GM10847 (cell line): ENCODE results near the gene DERA.

Source experiments
- POLR2A ChIP-seq: IDR thresholded peaks from 2 replicates; pipeline ENCODE4 v1.6.1; 2011; ENCODE audit not compliant: insufficient read length; ENCODE audit errors: extremely low read depth

DERA gene

DNA sequence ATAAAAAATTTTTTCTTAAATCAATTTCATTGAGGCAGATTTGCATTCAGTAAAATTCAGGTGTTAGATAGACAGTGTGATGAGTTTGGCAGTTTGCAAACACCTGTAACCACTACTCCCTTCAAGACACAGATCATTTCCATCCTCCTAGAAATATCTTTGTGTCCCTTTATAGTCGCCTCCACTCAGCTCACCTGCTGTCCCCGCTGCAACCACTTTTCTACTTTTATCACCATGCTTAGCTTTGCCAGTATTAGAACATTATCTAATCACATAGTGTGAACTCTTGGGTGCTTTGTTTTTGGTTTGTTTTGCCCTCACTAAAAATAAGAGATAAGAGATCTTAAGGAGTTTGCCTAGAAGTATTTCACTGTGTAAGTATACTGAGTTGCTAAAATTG, 73.8 kb downstream of the DERA start:
- no peak for TF ChIP-seq POLR2A

DNA sequence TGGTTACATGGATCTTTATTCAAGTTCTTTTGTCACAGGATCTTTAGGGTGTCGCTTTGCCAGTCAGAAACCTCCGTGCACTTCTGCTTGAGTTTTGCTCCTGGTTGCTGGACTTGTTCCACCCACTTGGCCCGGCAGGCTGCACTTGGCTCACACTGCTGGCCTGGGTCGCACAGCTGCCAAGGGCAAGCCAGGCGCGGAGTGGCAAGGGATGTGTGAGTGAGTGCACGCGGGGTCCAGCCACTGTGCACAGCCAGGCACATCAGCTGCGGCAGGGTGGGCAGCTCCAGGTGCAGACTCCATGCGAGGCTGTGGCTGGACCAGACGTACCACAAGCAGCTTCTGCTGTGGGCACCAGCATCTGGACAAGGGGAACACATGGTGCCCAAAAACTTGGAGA, 76.6 kb downstream of the DERA start:
- no peak for TF ChIP-seq POLR2A

DNA sequence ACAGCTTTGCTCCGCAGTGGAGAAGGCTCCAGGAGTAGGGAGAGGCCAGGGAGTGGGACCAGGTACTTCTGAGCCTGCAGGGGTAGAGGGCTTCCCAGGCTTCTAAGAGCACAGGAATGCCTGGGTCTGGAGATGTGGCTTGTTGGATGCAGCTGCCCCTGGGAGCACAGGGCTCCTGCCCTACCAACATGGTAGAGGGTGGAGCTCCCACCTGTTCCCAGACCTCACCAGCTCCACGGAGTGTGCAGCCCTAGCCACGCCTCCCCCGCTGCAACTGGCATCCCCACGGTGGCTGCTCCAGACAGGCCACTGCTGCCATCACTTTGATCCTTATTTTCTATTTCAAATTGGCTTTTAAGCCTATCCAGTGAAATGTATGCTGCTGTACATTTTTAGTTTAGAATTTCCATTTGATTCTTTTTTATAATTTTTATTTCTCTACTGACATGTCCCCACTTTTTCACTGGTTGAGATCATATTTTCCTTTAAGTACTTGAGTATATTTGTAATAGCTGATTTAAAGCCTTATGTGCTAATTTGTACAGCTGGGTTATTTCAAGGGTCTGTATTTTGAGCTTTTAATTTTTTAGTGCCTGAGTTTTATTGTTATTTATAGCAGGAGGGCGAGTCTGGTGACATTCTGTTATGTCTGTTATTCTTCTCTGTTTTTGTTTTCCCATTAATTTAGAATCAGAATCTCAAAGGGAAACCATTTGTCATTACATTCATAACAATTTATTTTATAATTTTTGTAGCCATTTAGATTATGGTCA, 78.0 kb downstream of the DERA start:
- no peak for TF ChIP-seq POLR2A

DNA sequence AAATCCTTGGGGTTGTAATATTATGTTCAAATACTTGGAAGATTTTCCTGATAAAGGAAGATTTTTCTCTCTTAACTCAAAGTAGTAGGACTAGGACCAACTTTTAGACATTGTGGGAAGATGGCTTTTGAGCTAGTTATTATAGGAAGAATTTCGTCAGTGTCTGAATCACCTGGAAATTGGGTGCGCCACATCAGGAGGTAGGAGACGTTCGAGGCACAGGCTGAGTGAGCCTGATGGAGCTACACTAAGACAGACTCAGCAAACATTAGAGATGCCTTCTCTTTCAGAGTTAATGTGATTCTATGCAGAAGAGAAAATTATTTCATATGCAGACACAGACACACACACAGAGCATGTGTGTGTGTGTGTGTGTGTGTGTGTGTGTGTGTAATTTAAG, 84.7 kb downstream of the DERA start:
- no peak for TF ChIP-seq POLR2A

DNA sequence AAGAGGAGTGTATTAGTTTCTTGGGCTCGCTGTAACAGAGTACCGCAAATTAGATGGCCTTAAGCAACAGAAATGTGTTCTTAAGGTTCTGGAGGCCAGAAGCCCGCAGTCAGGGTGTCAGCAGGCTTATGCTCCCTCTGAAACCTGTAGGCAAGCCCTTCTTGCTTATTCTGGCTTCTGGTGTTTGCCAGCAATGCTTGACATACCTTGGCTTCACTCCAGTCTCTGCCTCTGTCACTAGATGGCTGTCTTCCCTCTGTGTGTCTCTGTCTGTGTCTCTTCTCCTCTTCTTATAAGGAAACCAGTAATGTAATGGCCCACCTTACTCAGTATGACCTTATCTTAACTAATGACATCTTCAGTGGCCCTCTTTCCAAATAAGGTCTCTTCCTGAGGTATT, 85.1 kb downstream of the DERA start:
- no peak for TF ChIP-seq POLR2A

DNA sequence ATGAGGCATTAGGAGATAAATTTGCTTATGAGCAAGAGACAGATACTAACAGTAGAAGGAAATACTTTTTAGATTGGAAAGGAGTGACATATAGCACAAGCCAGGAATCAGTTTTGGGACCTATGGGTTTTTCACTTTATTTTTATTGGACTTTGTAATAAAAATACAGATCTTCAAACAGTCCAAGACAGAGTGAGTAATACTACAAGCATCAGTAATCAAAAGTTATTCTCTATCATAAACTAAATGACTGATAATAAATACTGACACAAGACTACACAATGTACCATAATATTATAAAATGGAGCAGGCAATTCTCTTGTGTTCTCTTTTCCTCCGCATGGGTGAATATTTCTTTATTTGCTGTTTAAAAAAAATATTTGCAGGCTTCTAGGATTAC, 85.8 kb downstream of the DERA start:
- TF ChIP-seq POLR2A = no peak

DNA sequence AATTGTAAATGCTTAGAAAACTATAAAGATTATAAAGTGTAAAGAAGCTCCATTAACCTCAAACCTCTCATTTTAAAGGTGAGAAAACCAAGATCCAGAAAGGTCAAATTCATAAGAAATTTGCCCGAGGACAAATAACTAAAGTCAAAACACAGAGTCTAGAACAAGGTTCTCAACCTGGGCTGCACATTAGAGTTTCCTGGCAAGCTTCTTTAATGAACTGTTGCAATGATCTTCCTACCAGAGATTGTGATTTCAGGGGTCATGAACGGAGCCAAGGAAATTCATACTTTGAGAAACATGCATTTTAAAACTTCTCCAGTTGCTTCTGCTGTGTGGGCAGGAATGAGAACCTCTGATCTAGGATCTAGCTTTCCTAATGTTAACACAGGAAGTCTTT, 86.8 kb downstream of the DERA start:
- TF ChIP-seq POLR2A = no peak

DNA sequence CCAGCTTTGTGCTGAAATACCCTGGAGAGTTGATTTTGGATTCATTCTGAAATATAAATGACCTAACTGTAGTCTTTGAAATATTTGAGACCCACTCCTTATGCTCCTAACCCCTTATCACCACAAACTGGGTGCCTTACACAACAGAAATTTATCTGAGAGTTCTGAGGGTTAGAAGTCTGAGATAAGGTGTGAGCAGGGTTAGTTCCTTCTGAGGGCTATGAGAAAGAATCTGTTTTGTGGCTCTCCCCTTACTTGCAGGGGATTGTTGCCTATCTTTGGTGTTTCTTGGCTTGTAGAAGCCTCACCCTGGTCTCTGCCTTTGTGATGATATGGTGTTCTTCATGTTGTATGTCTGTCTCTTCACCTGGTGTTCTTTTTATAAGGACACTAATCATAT, 91.7 kb downstream of the DERA start:
- TF ChIP-seq POLR2A = no peak

DNA sequence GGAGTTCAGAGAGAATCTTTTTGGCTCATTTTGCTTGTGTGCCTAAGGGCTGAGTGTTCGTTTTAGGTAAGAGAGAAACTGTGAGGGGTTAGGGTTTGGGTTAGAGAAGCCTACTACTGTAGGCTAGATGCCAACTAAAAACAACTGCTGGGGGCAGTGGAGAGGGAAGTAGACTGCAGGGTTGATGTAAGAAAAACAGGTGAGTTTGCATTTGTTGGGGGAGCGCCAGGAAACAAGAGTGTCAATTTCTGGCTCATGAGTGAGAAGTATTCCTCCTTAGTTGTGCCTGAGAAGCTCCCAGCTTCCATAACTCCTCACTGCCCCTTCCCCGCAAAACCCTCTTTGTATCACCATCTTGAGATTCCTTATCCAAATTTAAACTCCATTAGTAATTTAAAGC, 92.3 kb downstream of the DERA start:
- no peak for TF ChIP-seq POLR2A

DNA sequence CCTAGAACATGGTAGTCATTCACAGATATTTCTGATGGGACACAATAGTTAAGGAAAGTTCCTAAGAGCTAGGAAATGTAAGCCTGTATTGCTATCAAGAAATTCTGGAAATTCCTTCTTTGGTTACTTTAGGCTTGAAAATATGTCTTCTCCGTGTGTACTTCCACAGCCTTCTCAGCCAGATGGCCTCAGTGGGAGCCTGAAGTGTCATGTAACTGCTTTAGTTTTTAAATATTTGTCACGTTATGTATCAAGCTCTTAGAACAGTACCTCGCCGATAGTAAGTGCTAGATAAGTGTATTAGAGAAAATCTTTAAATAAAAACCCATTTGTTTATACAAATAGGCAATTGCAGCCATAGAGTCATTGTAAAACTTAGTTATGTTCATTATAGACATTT, 95.6 kb downstream of the DERA start:
- TF ChIP-seq POLR2A = no peak

DNA sequence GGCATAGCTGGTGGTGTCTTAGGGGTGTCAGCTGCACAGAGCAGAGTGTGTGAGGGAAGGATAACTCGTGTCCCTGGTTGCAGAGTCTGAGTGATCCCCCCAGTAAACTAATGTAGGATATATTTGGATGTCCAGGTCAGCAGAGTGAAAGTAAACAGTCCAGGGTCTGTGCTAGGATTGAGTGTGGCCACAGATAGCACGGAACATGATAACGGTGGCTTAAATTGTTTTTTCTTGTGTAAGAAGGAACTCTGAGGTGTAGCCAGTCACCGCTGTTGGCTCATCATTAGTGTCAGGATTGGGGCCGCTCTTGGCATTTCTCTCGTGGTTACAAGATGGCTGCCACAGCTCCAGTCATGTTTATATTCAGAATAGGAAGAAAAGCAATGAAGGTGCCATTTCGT, 97.3 kb downstream of the DERA start:
- TF ChIP-seq POLR2A = no peak

DNA sequence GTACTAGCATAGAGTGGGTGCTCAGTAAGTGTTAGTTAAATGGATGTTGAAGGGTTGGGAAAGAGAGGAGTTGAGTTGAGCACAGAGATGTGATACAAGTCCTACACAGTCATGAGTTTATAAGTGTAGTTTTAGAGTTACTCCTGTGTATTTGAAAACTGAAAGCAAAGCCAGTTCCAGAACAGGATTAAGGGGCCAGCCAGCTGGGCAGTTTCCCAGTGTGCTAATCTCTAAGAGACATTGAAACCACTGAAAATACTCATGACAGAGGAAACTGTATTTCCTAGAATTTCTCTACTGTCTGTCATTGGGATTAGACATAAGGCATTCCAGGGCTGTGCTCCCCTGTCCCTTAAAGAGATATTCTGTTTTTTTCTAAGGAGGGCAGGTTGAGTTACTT, 101.0 kb downstream of the DERA start:
- TF ChIP-seq POLR2A = no peak

DNA sequence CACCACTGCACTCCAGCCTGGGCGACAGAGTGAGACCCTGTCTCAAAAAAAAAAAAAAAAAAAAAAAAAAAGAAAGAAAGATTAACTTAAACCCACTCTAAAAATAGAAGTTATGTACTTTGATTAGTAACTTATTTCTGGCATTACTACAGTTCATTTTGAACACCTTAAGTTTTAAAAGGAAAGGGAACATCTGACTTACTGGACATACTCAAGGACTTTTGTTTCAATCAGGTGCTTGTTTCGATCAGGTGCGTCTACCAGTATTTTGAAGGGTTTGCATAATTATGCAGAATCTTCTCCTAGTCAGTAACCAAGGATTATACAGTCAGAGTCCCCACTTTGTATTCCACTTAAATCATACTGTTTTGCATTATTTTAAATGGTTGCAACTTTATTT, 105.6 kb downstream of the DERA start:
- TF ChIP-seq POLR2A = no peak

DNA sequence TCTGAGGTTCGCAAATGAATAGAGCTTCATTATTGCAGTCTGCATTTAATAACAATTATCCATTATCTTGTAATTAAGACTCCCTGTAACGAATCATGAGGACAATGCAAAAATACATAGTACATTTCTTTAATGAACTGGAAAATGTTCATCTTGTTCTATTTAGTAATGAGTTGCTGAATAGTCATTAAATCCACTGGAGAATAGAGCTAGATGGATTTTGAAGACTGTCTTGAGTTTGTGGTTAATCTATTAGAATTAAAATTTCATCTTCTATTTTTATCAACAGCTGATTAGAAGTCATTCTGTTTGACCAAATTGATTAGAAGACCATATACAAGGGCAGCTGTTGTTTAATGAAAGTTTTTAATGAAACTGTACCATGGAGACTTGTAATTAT, 107.2 kb downstream of the DERA start:
- no peak for TF ChIP-seq POLR2A

DNA sequence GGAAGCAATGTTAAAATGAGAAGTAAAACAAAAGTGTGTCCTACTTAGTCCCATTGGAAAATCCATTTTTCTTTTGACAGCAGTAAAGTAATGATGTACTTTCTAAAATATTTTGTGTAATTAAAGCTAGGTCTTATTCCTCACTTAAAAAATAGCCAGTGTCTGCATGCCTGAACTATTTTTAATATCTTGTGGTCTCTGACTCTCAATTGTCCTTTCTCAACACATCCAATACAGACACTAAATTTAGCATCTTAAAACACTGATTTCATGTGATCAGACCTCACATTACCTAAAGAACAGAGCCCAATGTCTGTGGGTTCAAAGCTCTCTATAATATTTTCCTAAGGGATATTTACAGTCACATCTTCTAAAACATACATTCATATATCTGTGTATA, 108.0 kb downstream of the DERA start:
- TF ChIP-seq POLR2A = no peak

DNA sequence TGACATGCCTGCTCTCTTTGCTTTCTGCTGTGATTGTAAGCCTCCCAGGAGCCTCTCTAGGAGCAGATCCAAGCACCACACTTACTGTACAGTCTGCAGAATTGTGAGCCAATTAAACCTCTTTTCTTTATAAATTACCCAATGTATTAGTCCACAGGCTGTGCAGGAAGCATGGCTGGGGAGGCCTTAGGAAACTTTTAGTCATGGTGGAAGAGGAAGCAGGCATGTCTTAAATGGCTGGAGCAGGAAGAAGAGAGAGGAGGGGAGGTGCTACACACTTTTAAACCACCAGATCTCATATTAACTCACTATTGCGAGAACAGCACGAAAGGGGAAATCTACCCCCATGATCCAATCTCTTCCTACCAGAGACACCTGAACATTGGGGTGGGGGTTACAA, 108.9 kb downstream of the DERA start:
- TF ChIP-seq POLR2A = no peak

DNA sequence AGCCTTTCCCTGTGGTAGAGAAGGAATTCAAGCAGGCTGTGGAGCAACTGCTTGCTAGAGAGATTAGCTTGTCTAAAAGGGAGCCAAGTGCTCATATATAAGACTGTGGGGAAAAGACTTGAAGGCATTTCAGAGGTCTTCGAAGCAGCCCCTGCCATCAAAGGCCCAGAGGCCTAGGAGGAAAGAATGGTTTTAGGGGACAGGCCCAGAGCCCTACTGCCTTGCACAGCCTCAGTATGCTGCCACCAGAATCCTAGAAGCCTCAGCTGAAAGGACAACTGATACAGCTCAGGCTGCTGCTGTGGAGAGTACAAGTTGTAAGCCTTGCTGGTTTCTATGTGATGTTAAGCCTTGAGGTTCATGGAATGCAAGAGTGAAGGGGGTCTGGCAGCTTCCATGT, 109.9 kb downstream of the DERA start:
- TF ChIP-seq POLR2A = no peak
